Effector memory CD8-positive, alpha-beta T cell (primary cell): ENCODE data around the gene MTRF1.
"Not testable (repeated sequence)": the region's sequence is repeated elsewhere in the genome, so short reads cannot be mapped to it uniquely, and the experiment has no call there.

Experiments used
- ATAC-seq: fragments of 150-1000 bp; cut with Tn5 transposase; replicated peaks from 2 replicates; pipeline ENCODE4 v1.10.0; 2021; ENCODE audit warnings: mild to moderate bottlenecking, moderate library complexity
- DNase-seq, 3 experiments: peaks; one replicate each; pipeline ENCODE4 v3.0.0; 2021
- H3K27ac Mint-ChIP-seq, 2 donors: one replicate each; pipeline ENCODE4 v1.8.0; 2022; ENCODE audit warnings: mild to moderate bottlenecking in 2 of 2, mixed read lengths in 2 of 2, moderate library complexity in 2 of 2
- H3K27me3 Mint-ChIP-seq, 2 donors: one replicate each; pipeline ENCODE4 v1.8.0; 2022; ENCODE audit warnings: mixed read lengths in 2 of 2
- H3K36me3 Mint-ChIP-seq: one replicate; pipeline ENCODE4 v1.8.0; 2022; ENCODE audit warnings: mild to moderate bottlenecking, moderate library complexity, mixed read lengths; ENCODE audit not compliant: insufficient read depth
- H3K4me1 Mint-ChIP-seq, 2 donors: one replicate each; pipeline ENCODE4 v1.8.0; 2022; ENCODE audit warnings: low read depth in 2 of 2, mixed read lengths in 2 of 2
- H3K4me3 Mint-ChIP-seq, 2 donors: one replicate each; pipeline ENCODE4 v1.8.0; 2022; ENCODE audit warnings: mild to moderate bottlenecking in 2 of 2, mixed read lengths in 2 of 2, moderate library complexity in 2 of 2
- H3K9me3 Mint-ChIP-seq, 2 donors: one replicate each; pipeline ENCODE4 v1.8.0; 2022; ENCODE audit warnings: mixed read lengths in 2 of 2

MTRF1 gene

GRCh38 chr13:41295973-41296372 is 32.6 kb upstream of the MTRF1 start:
- H3K4me1 Mint-ChIP-seq = no peaks in the 10 kb centered on the region
- H3K36me3 Mint-ChIP-seq = no peaks in the 10 kb centered on the region
- ATAC-seq (no peak), DNase-seq (no peak)
- no peaks in the 10 kb centered on the region for H3K9me3 Mint-ChIP-seq
- H3K4me3 Mint-ChIP-seq = no peak overlapping the region
- H3K27ac Mint-ChIP-seq = no peak overlapping the region
- peaks cover 0 to 2% of the 10 kb centered on the region in 2 donors for H3K27me3 Mint-ChIP-seq

GRCh38 chr13:41294914-41295313 is 31.5 kb upstream of the MTRF1 start:
- Mint-ChIP-seq H3K9me3 (no peaks in the 10 kb centered on the region), H3K27ac (no peak overlapping the region), H3K27me3 (no peaks in the 10 kb centered on the region), H3K4me3 (no peak overlapping the region), H3K36me3 (no peaks in the 10 kb centered on the region), H3K4me1 (no peaks in the 10 kb centered on the region)
- ATAC-seq (no peak), DNase-seq (no peak)

GRCh38 chr13:41293272-41293671 is 29.9 kb upstream of the MTRF1 start:
- H3K36me3 Mint-ChIP-seq = no peaks in the 10 kb centered on the region
- no peak overlapping the region for H3K27ac Mint-ChIP-seq

GRCh38 chr13:41291246-41291645 is 27.9 kb upstream of the MTRF1 start:
- H3K4me3 Mint-ChIP-seq = no peak overlapping the region
- H3K9me3 Mint-ChIP-seq = no peaks in the 10 kb centered on the region
- DNase-seq = no peak
- no peaks in the 10 kb centered on the region for H3K36me3 Mint-ChIP-seq
- peaks cover 0 to 2% of the 10 kb centered on the region in 2 donors for H3K4me1 Mint-ChIP-seq
- ATAC-seq = no peak
- H3K27me3 Mint-ChIP-seq = no peaks in the 10 kb centered on the region
- H3K27ac Mint-ChIP-seq = no peak overlapping the region

More at GRCh38 chr13:41293272-41293671, 29.9 kb upstream of the MTRF1 start:
- H3K4me1 Mint-ChIP-seq = no peaks in the 10 kb centered on the region
- H3K27me3 Mint-ChIP-seq = no peaks in the 10 kb centered on the region
- no peaks in the 10 kb centered on the region for H3K9me3 Mint-ChIP-seq
- ATAC-seq (no peak), DNase-seq (no peak)
- H3K4me3 Mint-ChIP-seq = no peak overlapping the region

GRCh38 chr13:41289463-41289881 is 26.1 kb upstream of the MTRF1 start:
- ATAC-seq (no peak), DNase-seq (no peak)
- H3K4me3 Mint-ChIP-seq = no peak overlapping the region
- H3K27me3 Mint-ChIP-seq = no peaks in the 10 kb centered on the region
- H3K9me3 Mint-ChIP-seq = no peaks in the 10 kb centered on the region
- H3K4me1 Mint-ChIP-seq = peaks cover 0 to 2% of the 10 kb centered on the region in 2 donors
- H3K36me3 Mint-ChIP-seq = no peaks in the 10 kb centered on the region
- no peak overlapping the region for H3K27ac Mint-ChIP-seq

- ATAC-seq (no peak), DNase-seq (no peak)
- Mint-ChIP-seq H3K36me3 (no peaks in the 10 kb centered on the region), H3K4me3 (no peak overlapping the region), H3K27ac (no peak overlapping the region), H3K27me3 (peaks cover 0 to under 1% of the 10 kb centered on the region in 2 donors), H3K4me1 (peaks cover 0 to 2% of the 10 kb centered on the region in 2 donors), H3K9me3 (no peaks in the 10 kb centered on the region)
Observed at GRCh38 chr13:41286370-41286769, 23.0 kb upstream of the MTRF1 start.

- Mint-ChIP-seq H3K4me1 (peaks cover 0 to 2% of the 10 kb centered on the region in 2 donors), H3K27me3 (peaks cover 0 to 12% of the 10 kb centered on the region in 2 donors), H3K36me3 (no peaks in the 10 kb centered on the region), H3K4me3 (no peak overlapping the region), H3K27ac (no peak overlapping the region), H3K9me3 (no peaks in the 10 kb centered on the region)
- DNase-seq (no peak), ATAC-seq (no peak)
Observed at GRCh38 chr13:41284512-41285288, 21.3 kb upstream of the MTRF1 start.

GRCh38 chr13:41282129-41282571 is 18.8 kb upstream of the MTRF1 start:
- no peak for DNase-seq

GRCh38 chr13:41279156-41279555 is 15.8 kb upstream of the MTRF1 start:
- not testable (repeated sequence) for H3K4me3 Mint-ChIP-seq, H3K36me3 Mint-ChIP-seq, H3K9me3 Mint-ChIP-seq, DNase-seq, ATAC-seq, H3K4me1 Mint-ChIP-seq, H3K27ac Mint-ChIP-seq
- peaks cover 0 to 12% of the 10 kb centered on the region in 2 donors for H3K27me3 Mint-ChIP-seq

More at GRCh38 chr13:41282129-41282571, 18.8 kb upstream of the MTRF1 start:
- no peaks in the 10 kb centered on the region for H3K9me3 Mint-ChIP-seq
- no peak overlapping the region for H3K4me3 Mint-ChIP-seq
- peaks cover 0 to 12% of the 10 kb centered on the region in 2 donors for H3K27me3 Mint-ChIP-seq
- peaks cover 0 to 2% of the 10 kb centered on the region in 2 donors for H3K4me1 Mint-ChIP-seq
- no peak for ATAC-seq
- no peak overlapping the region for H3K27ac Mint-ChIP-seq
- no peaks in the 10 kb centered on the region for H3K36me3 Mint-ChIP-seq

GRCh38 chr13:41276824-41277223 is 13.4 kb upstream of the MTRF1 start:
- H3K9me3 Mint-ChIP-seq = no peaks in the 10 kb centered on the region
- H3K4me1 Mint-ChIP-seq = peaks cover 3 to 4% of the 10 kb centered on the region in 2 donors
- H3K4me3 Mint-ChIP-seq = no peak overlapping the region
- H3K27me3 Mint-ChIP-seq = peaks cover 0 to 12% of the 10 kb centered on the region in 2 donors
- no peak overlapping the region for H3K27ac Mint-ChIP-seq
- ATAC-seq = no peak
- no peak for DNase-seq
- H3K36me3 Mint-ChIP-seq = no peaks in the 10 kb centered on the region

GRCh38 chr13:41274881-41275280 is 11.5 kb upstream of the MTRF1 start:
- Mint-ChIP-seq H3K27ac (no peak overlapping the region), H3K36me3 (no peaks in the 10 kb centered on the region), H3K4me1 (peaks cover 8 to 9% of the 10 kb centered on the region in 2 donors), H3K27me3 (no peaks in the 10 kb centered on the region), H3K9me3 (no peaks in the 10 kb centered on the region), H3K4me3 (no peak overlapping the region)
- DNase-seq (no peak), ATAC-seq (no peak)

- Mint-ChIP-seq H3K4me1 (peaks cover 8 to 9% of the 10 kb centered on the region in 2 donors), H3K27me3 (no peaks in the 10 kb centered on the region), H3K9me3 (no peaks in the 10 kb centered on the region), H3K36me3 (no peaks in the 10 kb centered on the region), H3K4me3 (no peak overlapping the region), H3K27ac (no peak overlapping the region)
- ATAC-seq = no peak
- DNase-seq = no peak
Observed at GRCh38 chr13:41273831-41274441, 10.6 kb upstream of the MTRF1 start.

GRCh38 chr13:41271456-41272285 is 8.3 kb upstream of the MTRF1 start:
- Mint-ChIP-seq H3K27ac (peak overlapping the region; percentile 72 to 78), H3K9me3 (no peaks in the 10 kb centered on the region), H3K36me3 (no peaks in the 10 kb centered on the region), H3K4me3 (no peak overlapping the region), H3K4me1 (peaks cover 8 to 9% of the 10 kb centered on the region in 2 donors), H3K27me3 (no peaks in the 10 kb centered on the region)
- DNase-seq (no peak), ATAC-seq (no peak)
